ENCODE measurements around the gene ITPR2.

- TF ChIP-seq CTCF (conservative IDR thresholded peaks at IDR 0.05; ENCODE audit: low read length) (no peak), EZH2phosphoT487 (IDR thresholded peaks at IDR 0.05; ENCODE audit: borderline replicate concordance) (no peak)
These were observed 426.2 kb downstream of the ITPR2 start for GRCh38 chr12:26406813-26407212.

All from Loucy (cell line).